HG02623 (cell line): ENCODE data around the gene ORC1.
"Not testable (repeated sequence)": the region's sequence is repeated elsewhere in the genome, so short reads cannot be mapped to it uniquely, and the experiment has no call there.

Source experiments
- ATAC-seq: cut with Tn5 transposase; IDR thresholded peaks from one replicate; pipeline ENCODE4 v1.9.1; 2021; ENCODE audit warnings: moderate library complexity; ENCODE audit not compliant: unreplicated experiment

Gene ORC1

GRCh38 chr1:52393174-52393573, 11.0 kb downstream of the ORC1 start:
- ATAC-seq, result no peak

DNA sequence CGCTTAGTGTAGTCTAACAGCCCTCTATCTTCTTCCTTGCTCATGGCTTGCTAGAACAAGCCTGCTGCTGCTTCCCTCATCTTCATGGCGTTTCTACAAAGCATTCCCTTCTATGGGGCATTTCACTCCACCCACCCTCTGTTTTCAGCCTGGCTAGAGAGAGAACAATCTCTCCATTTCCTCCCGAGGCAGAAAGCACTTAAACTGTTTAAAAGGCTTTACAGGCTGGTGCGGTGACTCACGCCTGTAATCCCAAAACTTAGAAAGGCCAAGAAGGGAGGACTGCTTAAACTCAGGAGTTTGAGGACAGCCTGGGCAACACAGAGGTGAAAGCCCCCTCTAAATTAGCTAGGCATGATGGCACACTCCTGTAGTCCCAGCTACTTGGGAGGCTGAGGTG, 17.8 kb downstream of the ORC1 start:
- ATAC-seq, result no peak

- ATAC-seq, result no peak
Measured at GRCh38 chr1:52385376-52385775, 18.8 kb downstream of the ORC1 start.

DNA sequence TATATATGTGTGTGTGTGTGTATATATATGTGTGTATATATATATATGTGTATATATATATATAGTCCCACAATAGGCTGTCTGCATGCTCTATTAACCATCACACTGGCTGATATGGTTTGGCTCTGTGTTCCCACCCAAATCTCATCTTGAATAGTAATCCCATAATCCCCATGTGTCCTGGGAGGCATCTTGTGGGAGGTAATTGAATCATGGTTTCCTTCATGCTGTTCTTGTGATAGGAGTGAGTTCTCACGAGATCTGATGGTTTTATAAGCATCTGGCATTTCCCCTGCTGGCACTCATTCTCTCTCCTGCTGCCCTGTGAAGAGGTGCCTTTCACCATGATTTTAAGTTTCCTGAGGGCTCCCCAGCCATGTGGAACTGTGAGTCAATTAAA, 34.4 kb downstream of the ORC1 start:
- ATAC-seq, result not testable (repeated sequence)

GRCh38 chr1:52368383-52369172, 35.6 kb downstream of the ORC1 start:
- ATAC-seq, result no peak

GRCh38 chr1:52367272-52367671, 37.0 kb downstream of the ORC1 start:
- no peak for ATAC-seq

DNA sequence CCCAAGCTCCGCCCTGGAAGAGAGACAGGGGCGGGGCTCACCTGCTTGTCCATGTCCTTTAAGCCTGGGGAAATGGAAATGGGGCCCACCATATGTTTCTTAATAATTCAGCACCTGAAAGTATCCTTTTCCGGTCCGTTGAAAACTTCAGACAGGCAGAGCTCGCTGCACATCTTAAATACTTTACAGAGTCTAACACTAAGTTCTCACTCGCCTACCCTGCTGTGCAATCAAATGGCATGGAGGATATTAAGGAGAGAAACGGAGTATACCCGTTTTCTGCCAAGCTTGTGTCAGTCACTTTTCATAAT, 37.8 kb downstream of the ORC1 start:
- ATAC-seq, result no peak

- peak; percentile 92 for ATAC-seq
Measured at GRCh38 chr1:52365746-52366516, 38.3 kb downstream of the ORC1 start, which contains the start of gene CC2D1B. Gene CC2D1B (minus strand): TSS chr1:52366205. CDS start chr1:52364620, 1,585 bp downstream.

DNA sequence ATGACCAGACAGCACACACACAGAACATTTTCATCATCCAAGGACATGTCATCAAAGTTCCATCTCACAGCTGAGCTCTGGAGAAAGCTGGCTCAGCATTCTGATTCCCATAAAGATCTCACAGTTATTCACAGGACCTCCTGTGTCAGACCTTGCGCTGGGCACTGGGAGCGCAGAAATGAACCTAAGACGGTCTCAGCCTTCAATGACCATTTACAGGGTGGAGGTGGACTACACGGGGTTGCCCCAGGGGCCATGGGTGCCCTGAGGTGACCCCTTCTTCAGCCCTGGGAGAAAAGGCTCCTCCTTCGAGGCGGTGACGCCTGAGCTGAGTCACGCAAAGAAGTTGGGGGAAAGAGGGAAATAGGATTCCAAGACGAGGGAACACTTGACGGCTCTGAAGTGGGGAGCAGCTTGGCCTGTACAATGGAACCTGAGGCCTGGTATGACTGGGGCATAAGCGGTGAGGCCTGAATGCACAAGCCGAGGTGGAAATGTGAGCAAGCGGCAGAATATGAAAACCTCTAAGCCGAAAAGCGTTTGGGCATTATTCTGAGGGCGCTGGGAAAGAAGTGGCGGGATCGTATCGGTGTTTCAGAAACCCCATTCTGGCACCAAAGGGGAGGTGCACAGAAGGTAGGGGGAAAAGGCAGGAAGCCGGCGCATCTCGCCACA, 39.0 kb downstream of the ORC1 start:
- peak; percentile 14 for ATAC-seq

- no peak for ATAC-seq
Measured at GRCh38 chr1:52364235-52364839, 39.9 kb downstream of the ORC1 start.

DNA sequence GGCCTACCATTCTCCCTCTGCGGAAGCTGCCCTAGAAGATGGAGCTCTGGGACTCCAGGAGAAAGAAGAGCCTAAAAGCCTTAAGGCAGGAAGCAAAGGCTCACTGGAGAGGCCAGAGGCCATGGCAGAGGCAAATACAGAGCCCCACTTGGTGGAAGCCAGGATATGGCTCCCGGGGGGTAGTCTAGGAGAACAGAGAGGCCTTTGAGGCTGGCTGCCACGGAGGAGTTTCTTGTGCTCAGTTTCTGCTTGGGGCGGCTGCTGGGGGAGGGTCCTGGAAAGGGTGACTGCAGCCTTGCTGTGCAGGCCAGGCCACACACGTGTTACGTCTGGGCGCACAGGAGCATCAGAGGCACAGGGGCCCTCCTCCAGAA, 43.6 kb downstream of the ORC1 start:
- ATAC-seq, result no peak

- ATAC-seq, result no peak
Measured at GRCh38 chr1:52359676-52360594, 44.3 kb downstream of the ORC1 start.

DNA sequence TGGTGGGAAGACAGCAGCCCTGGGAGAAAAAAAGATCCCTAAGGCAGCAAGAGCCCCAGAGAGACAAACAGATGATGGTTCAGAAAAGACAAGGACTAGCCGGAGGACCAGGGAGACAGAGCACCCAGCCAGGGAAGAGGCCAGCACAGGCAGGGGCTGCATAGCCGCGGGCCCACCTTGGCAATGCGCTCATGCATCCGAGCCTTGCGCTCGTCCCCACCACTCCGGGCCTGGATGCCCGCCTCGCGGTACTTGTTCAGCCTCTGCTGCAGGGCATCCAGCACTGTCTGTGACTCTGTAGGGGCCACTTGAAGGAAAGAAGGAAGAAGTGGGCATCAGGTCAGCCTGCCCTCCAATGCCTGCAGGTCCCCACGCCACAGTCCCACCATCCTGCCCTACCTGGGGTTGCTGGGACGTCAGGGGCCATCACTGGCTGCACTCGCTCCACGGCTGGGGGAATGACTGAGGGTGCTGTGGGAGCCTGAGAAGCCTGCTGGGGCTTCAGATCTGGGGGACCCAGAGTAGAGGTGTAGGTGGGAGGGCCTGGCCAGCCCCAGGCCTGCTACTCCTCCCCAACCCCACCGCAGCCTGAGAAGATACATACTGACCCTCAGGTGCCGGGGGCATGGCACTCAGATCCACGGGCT, 45.2 kb downstream of the ORC1 start:
- no peak for ATAC-seq

DNA sequence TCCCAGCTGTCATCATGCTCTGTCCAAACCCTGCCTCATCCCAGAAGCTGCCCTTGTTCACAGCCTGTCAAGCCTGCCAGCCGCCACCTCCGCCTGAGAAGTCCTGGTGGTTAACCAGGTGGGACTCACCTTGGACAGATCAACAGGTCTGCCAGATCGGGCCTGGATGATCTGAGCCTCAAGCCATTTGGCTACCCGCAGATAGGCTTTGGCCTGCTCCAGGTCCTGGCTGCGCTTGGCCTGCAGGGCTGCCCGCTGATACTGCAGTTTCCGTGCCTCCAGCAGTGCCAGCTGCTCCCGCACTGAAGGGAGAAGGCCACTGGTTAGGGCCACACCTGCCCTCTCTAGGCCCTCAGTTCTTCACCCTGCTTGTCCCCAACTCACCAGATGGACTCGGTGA, 46.8 kb downstream of the ORC1 start:
- no peak for ATAC-seq

GRCh38 chr1:52356818-52357355, 47.3 kb downstream of the ORC1 start:
- ATAC-seq, result no peak

DNA sequence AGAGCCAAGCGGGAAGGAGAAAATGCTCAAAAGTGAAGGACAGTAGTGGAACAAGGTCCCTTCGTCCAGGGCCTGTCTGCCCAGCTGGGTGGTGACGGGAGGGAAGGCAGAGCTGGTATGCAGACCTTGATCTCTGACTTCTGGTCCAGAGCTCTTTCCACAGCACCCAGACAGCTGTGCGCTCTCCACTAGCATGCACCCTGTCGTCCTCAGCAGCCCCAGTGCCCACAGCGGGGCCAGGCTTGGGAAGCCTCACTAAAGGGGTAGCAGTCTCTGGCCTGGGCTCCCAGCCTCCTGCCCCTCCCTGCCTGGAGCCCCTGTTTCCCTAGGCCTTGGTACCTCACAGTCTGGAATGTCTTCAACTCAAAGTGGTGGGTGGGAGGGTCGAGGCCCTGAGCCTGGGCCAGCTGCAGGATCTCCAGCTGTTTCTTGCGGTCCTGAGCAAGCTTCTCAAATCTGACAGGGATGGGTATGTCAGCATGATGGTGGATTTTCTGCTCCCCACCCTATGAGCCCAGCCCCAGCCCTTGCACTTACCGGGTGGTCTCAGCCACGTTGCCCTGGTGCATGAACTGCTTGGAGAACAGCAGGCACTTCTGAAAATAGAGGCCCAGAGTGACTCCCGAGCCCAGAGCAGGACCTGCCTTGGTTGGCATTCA, 48.2 kb downstream of the ORC1 start:
- no peak for ATAC-seq

DNA sequence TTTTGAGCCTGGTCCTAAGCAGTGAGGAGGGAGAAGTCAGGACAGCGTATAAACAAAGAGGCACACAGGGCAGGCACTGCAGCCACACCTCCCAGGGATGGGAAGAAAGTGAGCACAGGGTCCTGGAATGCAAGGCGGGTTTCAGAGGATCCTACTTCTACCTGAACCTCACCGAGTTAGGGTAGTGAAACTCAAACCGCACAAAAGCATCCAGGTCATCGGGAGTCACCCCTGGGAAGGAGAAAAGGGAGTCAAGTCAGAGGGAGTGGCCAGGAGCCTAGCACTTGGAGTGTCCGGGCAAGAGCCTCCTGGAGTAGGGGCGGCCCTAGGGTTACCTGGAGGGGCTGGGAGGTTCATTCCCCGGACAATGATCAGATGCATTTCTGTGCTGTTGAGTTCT, 48.8 kb downstream of the ORC1 start:
- no peak for ATAC-seq

- no peak for ATAC-seq
Measured at GRCh38 chr1:52352690-52353089, 51.5 kb downstream of the ORC1 start.

DNA sequence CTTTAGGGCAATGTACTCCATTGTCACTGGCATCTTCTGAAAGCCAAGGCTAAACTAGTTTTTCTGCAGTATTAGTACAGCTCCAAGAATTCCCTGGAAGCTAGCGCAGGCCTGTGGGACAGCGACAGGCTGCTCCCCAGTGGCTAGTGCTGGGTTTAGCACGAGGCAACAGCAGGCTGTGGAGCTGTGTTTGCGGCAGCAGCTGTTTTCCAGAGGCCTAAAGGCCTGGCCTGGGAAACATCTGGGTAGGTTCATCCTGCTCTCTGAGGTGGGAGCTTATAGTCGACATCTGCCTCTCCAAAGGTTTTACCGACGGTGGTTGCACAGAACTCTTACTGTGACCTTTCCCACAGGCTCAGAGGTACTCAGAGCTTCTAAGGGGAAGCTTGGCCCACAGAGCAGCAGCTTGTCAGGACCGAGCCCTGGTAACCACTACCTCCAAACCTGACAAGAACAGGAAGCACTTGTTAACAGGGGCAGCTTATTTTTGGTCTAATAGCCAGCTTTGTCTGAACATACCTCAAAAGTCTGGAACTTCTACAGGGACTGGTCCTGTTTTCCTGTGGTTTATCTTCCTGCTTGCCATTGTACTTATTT, 55.4 kb downstream of the ORC1 start:
- ATAC-seq, result no peak
